B cell (primary cell): ENCODE data around the gene SLC25A5. TPM values are rescaled to one million over a fixed set of nuclear protein-coding genes. Genes with fewer than 3 reads are reported as not detected.

Source experiments
- ATAC-seq: fragments of 200-7000 bp; cut with Tn5 transposase; one replicate; pipeline ENCODE4 v1.10.0; 2021; ENCODE audit warnings: low read depth, mild to moderate bottlenecking, moderate number of reproducible peaks, moderate library complexity
- CTCF ChIA-PET: fragments of 350-600 bp; sonication (Branson Sonifier 250); formaldehyde crosslinking; loops from one replicate; lab custom pipeline; 2021; ENCODE audit warnings: antibody characterized with exemption, inconsistent platforms; lab: Charles Lee
- POLR2A ChIA-PET: fragments of 350-600 bp; sonication (Branson Sonifier 250); formaldehyde crosslinking; loops from one replicate; lab custom pipeline; 2021; ENCODE audit warnings: antibody characterized with exemption; lab: Charles Lee
- DNase-seq: peaks from one replicate; pipeline ENCODE4 v3.0.0; 2013
- H2AFZ ChIP-seq: 2 replicates; pipeline ENCODE4 v1.6.1; 2012; ENCODE audit warnings: mild to moderate bottlenecking, low read depth, low read length; ENCODE audit not compliant: insufficient read depth, poor library complexity, severe bottlenecking
- H3K27ac ChIP-seq, 2 donors: 1 replicate in 1 of 2; 2 replicates in 1 of 2; pipeline ENCODE4 v1.5.1; 2012 to 2013; ENCODE audit warnings: low read length in 2 of 2, mild to moderate bottlenecking in 2 of 2, moderate library complexity in 1 of 2
- H3K27me3 ChIP-seq, 4 experiments: fragments of 200-600 bp in 1 of 4; sonication (generic) in 1 of 4; replicated peaks in 1 of 4; 1 replicate in 2 of 4; 2 replicates in 2 of 4; pipeline versions ENCODE4 v1.6.1 to v1.7.0; 2013 to 2016; ENCODE audit warnings: low read length in 3 of 4, mild to moderate bottlenecking in 2 of 4, mixed read lengths in 1 of 4, moderate library complexity in 1 of 4; ENCODE audit not compliant: insufficient read depth in 4 of 4, control insufficient read depth in 3 of 4; ENCODE audit errors: control extremely low read depth in 1 of 4
- H3K36me3 ChIP-seq, 2 experiments: replicated peaks in 1 of 2; 1 replicate in 1 of 2; 2 replicates in 1 of 2; pipeline versions ENCODE4 v1.6.1 to v1.7.1; 2013; ENCODE audit warnings: low read length in 1 of 2; ENCODE audit not compliant: insufficient read depth in 2 of 2, control insufficient read depth in 1 of 2; ENCODE audit errors: control extremely low read depth in 1 of 2, extremely low read depth in 1 of 2
- H3K4me1 ChIP-seq, 2 donors: fragments of 200-600 bp in 1 of 2; sonication (generic) in 1 of 2; 1 replicate in 1 of 2; 2 replicates in 1 of 2; pipeline versions ENCODE4 v1.5.1 to v1.6.1; 2013 to 2017; ENCODE audit warnings: low read length in 2 of 2; ENCODE audit not compliant: control insufficient read depth in 2 of 2, insufficient read depth in 2 of 2
- H3K4me2 ChIP-seq: replicated peaks from 2 replicates; pipeline ENCODE3; 2012; ENCODE audit warnings: mild to moderate bottlenecking, low read depth, low read length; ENCODE audit not compliant: poor library complexity, severe bottlenecking
- H3K4me3 ChIP-seq, 5 experiments: fragments of 200-600 bp in 1 of 5; sonication (generic) in 1 of 5; 1 replicate in 3 of 5; 2 replicates in 2 of 5; pipeline versions ENCODE4 v1.5.1 to v1.7.0; 2011 to 2016; ENCODE audit warnings: low read length in 4 of 5, mild to moderate bottlenecking in 4 of 5, low read depth in 2 of 5, control low read depth in 1 of 5, moderate library complexity in 1 of 5; ENCODE audit not compliant: insufficient read depth in 1 of 5; ENCODE audit errors: control extremely low read depth in 1 of 5, extremely low read depth in 1 of 5
- H3K79me2 ChIP-seq: fragments of 200-600 bp; sonication (generic); one replicate; pipeline ENCODE4 v1.6.0; 2016; ENCODE audit warnings: low read length; ENCODE audit not compliant: control insufficient read depth, insufficient read depth
- H3K9ac ChIP-seq: fragments of 200-600 bp; sonication (generic); 2 replicates; pipeline ENCODE4 v1.6.1; 2017; ENCODE audit warnings: mild to moderate bottlenecking, low read length, moderate library complexity
- H3K9me3 ChIP-seq, 3 donors: one replicate each; pipeline versions ENCODE4 v1.6.1 to v1.7.1; 2013; ENCODE audit warnings: low read length in 2 of 3; ENCODE audit not compliant: control insufficient read depth in 2 of 3, insufficient read depth in 1 of 3; ENCODE audit errors: control extremely low read depth in 1 of 3
- H4K20me1 ChIP-seq: 2 replicates; pipeline ENCODE4 v1.6.0; 2012; ENCODE audit warnings: mild to moderate bottlenecking, low read length; ENCODE audit not compliant: insufficient read depth, control insufficient read depth, poor library complexity, severe bottlenecking
- H3K27ac Mint-ChIP-seq: one replicate; pipeline ENCODE4 v1.8.0; 2021; ENCODE audit warnings: mixed read lengths
- H3K27me3 Mint-ChIP-seq: one replicate; pipeline ENCODE4 v1.8.0; 2021; ENCODE audit warnings: mixed read lengths
- H3K4me1 Mint-ChIP-seq: one replicate; pipeline ENCODE4 v1.8.0; 2021; ENCODE audit warnings: mixed read lengths
- H3K4me3 Mint-ChIP-seq: one replicate; pipeline ENCODE4 v1.8.0; 2021; ENCODE audit warnings: mixed read lengths
- H3K9me3 Mint-ChIP-seq: one replicate; pipeline ENCODE4 v1.8.0; 2022; ENCODE audit warnings: mixed read lengths; ENCODE audit not compliant: insufficient read depth
- CTCF ChIP-seq: fragments of 200-600 bp; IDR thresholded peaks from one replicate; pipeline ENCODE4 v1.8.0; 2022; ENCODE audit warnings: antibody characterized with exemption, mild to moderate bottlenecking
- EZH2 ChIP-seq: IDR thresholded peaks from 2 replicates; pipeline ENCODE4 v1.6.1; 2012; ENCODE audit warnings: borderline replicate concordance, low read depth, mild to moderate bottlenecking, moderate library complexity, low read length; ENCODE audit not compliant: insufficient read depth, poor library complexity, severe bottlenecking
- WGBS: methylation state at CpG from one replicate; pipeline ENCODE4 v1.1.5; 2013; ENCODE audit warnings: missing lambda C conversion rate; ENCODE audit not compliant: insufficient coverage; 5-methylcytosine and 5-hydroxymethylcytosine counted together
- intact Hi-C: fragments of 100-400 bp; cut with micrococcal nuclease; formaldehyde crosslinking; loops from one replicate; pipeline ENCODE4 v1.10.0; 2022
- polyA plus RNA-seq: library from polyadenylated mRNA; depleted of rRNA; stranded (reverse); fragments of >200 nt; gene quantifications from 2 replicates; pipeline ENCODE4 v1.2.3, GENCODE V29; 2012
- total RNA-seq, 2 donors: library from RNA; stranded (reverse); fragments of 120-200 nt in 1 of 2; gene quantifications; 1 replicate in 1 of 2; 2 replicates in 1 of 2; pipeline versions ENCODE4 v1.2.3 to v1.2.4, GENCODE V29; 2013 to 2022

Gene SLC25A5
- total and polyA plus RNA-seq, 2 donors (not counting 1 experiment from before 2014, with no cell fraction given), result 142 to 443 TPM

- TF ChIP-seq EZH2 (no peak), CTCF (no peak)
- H3K4me1 Mint-ChIP-seq, result peaks cover 30% of the 10 kb centered on the region
- intact Hi-C loops, result no loop called here
- Histone ChIP-seq H3K4me3 (peak overlapping the region in 1 of 5 experiments; percentile 1), H3K79me2 (peaks cover 5% of the 10 kb centered on the region), H3K27me3 (no peaks in the 10 kb centered on the region), H4K20me1 (no peaks in the 10 kb centered on the region), H3K4me1 (peaks cover 23% of the 10 kb centered on the region in 2 donors), H2AFZ (peak overlapping the region; percentile 49), H3K36me3 (no peaks in the 10 kb centered on the region), H3K9me3 (no peaks in the 10 kb centered on the region), H3K27ac (peak overlapping the region; percentile 55 to 64), H3K4me2 (peak overlapping the region; percentile 59), H3K9ac (no peak overlapping the region)
- ChIA-PET POLR2A (no interaction called here), CTCF (interaction anchor here (1.3 kb wide), 1 partner anchor 58 kb away, joined by 3 read pairs; no protein-coding TSS in a partner anchor)
- WGBS, result 0% methylated on average over 1 of the region's 9 CpGs
- ATAC-seq, result peak; percentile 95
- DNase-seq, result peak; percentile 67
- no peaks in the 10 kb centered on the region for H3K27me3 Mint-ChIP-seq
- H3K27ac Mint-ChIP-seq, result peak overlapping the region; percentile 95
- H3K9me3 Mint-ChIP-seq, result no peaks in the 10 kb centered on the region
- H3K4me3 Mint-ChIP-seq, result peak overlapping the region; percentile 75
These were observed 41.0 kb upstream of the SLC25A5 start for GRCh38 chrX:119427024-119427794.

- Mint-ChIP-seq H3K27ac (no peak overlapping the region), H3K9me3 (no peaks in the 10 kb centered on the region), H3K4me3 (no peak overlapping the region), H3K27me3 (no peaks in the 10 kb centered on the region), H3K4me1 (peaks cover 30% of the 10 kb centered on the region)
- ChIA-PET CTCF (interaction anchor here (1.3 kb wide), 1 partner anchor 58 kb away, joined by 3 read pairs; no protein-coding TSS in a partner anchor), POLR2A (no interaction called here)
- H3K9ac ChIP-seq, result no peak overlapping the region
- TF ChIP-seq EZH2 (no peak), CTCF (no peak)
- no peak overlapping the region for H2AFZ ChIP-seq
- WGBS, result 100% methylated on average over 1 of the region's 4 CpGs
- H3K9me3 ChIP-seq, result no peaks in the 10 kb centered on the region
- peak overlapping the region; percentile 55 to 64 for H3K27ac ChIP-seq
- intact Hi-C loops, result no loop called here
- no peaks in the 10 kb centered on the region for H3K27me3 ChIP-seq
- peaks cover 23% of the 10 kb centered on the region in 2 donors for H3K4me1 ChIP-seq
- ATAC-seq, result no peak
- peak overlapping the region; percentile 59 for H3K4me2 ChIP-seq
- no peaks in the 10 kb centered on the region for H4K20me1 ChIP-seq
- no peaks in the 10 kb centered on the region for H3K36me3 ChIP-seq
- peak overlapping the region in 1 of 5 experiments; percentile 1 for H3K4me3 ChIP-seq
- peaks cover 5% of the 10 kb centered on the region for H3K79me2 ChIP-seq
- no peak for DNase-seq
These were observed 40.5 kb upstream of the SLC25A5 start for GRCh38 chrX:119427795-119428185.
